GOT3 (cell line): Measurements from ENCODE around the gene CTXN2.

Source experiments
- DNase-seq: peaks from one replicate; lab custom pipeline; 2025; ENCODE audit warnings: mixed read lengths; lab: John Stamatoyannopoulos, UW

Gene CTXN2

DNA sequence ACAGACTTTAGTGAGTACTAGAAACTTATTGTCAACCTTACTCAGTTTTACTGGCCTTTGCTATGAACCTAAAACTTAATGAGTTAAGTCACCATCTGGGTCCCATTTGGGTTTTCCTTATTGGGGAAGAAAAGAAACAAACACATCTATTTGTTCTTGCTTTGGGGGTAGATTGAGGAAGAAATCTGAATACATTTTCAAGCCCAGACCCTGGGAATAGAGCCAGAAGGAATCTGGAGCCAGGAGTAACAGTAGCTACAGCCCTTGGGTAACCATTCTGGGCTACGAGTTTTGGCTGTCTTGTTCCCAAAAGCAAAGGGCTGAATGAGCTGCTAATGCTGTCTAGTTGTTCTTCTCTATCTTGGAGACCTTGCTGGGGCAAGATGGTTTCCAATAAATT lies 31.2 kb downstream of the CTXN2 start:
- no peak for DNase-seq

DNA sequence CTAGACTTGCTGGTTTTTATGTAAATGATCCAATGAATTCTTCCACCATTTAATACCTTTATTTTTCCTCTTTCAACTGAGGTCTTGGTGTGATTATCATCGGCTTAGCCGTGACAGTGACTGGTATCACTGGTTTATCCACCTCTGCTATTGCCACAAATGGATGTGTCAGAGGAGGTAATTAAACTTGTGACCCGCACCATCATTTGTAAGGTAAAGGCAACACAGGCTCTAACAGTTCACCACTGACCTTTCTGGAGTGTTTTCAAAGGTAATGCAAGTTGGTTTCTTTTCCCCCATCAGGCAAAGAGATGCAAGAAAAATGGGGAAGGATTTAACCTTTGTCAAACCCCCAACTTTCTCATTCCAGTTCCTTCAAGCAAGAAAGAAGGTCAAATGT lies 34.3 kb downstream of the CTXN2 start:
- no peak for DNase-seq

DNA sequence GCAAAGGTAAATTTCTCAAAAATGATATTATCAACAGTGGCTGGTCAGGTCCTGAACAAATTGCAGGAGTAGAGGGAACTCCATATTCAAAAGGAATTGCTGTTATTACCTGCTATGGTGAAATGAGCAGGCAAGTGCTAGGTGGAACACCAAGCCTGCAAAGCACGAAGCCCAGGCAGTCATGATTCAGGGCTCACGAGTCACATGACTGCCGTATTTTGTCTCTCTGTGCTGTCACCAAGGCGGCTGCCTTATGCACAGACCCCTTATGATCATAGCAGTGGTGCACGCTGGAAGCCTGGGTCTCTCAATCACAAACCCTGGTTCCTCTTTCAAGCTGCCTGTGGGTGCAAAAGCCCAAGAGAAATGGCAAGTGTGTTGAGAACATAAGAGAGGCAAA lies 39.0 kb downstream of the CTXN2 start:
- no peak for DNase-seq

DNA sequence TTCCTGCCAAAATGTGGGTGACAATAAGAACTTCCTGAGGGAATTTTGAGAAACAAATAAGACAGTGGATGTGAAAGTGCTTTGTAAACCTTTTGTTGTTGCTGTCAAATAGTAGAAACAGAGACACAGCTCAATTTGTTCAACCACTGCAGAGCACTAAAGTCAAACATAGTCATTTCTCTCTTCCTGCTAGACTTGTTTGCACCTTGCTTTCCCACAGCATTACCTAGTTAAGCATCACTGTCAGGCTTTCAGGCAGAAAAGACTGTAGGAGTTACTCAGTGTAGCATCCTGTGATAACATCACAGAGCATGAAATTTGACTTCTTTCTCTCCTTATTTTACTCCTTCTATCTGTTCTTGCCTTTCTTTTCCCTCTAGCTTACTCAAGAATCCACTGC lies 41.8 kb downstream of the CTXN2 start:
- DNase-seq, result no peak

DNA sequence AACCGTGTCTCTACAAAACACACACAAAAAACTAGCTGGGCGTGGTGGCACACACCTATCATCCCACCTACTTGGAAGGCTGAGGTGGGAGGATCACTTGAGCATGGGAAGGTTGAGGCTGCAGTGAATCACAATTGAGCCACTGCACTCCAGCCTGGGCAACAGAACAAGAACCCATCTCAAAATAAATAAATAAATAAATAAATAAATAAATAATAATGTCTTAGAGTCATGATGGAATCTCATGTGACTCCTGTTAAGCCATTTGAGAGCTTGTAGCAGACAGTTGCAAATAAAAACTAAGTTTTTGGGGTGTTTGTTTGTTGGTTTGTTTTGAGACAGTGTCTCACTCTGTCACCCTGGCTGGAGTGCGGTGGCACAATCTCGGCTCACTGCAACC lies 47.9 kb downstream of the CTXN2 start:
- DNase-seq, result no peak

DNA sequence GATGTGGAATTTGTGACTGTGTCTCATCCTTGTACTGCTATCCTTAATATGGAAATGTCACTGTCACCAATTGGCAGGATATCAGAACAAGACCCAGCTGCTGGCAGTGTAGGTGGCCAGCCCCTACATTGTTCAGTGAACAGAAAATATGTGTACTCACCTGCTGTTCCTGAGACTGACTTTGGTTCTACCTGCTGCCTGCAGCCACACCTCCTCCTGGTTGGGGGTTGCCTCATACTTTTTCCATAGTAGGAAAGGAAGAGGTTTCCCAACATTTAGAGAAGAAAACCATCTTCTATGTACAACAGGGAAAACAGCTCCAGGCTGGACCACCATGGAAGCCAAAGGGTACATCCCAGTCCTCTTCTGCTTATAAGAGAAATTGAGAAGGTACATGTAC lies 50.5 kb downstream of the CTXN2 start:
- DNase-seq, result no peak

DNA sequence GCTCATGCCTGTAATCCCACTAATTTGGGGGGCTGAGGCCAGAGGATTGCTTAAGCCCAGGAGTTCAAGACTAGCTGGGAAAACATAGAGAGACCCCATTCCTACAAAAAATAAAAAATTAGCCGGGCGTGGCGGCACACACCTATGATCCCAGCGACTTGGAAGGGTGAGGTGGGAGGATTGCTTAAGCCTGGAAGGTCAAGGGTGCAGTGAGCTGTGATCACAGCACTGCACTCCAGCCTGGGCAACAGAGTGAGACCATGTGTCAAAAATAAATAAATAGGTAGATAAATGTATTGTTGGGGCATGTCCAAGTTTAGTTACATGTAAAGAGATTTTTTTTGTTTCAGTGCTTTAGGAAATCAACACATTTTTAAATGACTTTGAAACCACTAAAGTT lies 51.1 kb downstream of the CTXN2 start:
- DNase-seq, result no peak

DNA sequence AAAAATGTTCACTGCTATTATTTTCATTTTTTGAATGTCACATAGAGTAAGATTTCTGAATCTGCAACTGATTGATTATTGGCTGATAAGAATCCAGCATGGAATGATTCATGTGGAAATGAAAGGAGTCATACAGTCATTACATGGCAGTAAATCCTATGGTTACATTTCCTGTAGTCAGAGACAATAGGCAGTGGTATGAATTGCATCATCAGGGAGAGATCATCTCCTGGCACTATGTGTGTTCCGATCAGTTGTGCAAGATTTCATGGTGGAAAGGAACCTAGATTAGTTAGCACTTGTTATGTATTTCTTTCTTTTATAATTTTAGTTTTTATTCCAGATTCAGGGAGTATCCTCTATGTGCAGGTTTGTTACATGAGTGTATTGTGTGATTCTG lies 53.5 kb downstream of the CTXN2 start:
- DNase-seq, result no peak

DNA sequence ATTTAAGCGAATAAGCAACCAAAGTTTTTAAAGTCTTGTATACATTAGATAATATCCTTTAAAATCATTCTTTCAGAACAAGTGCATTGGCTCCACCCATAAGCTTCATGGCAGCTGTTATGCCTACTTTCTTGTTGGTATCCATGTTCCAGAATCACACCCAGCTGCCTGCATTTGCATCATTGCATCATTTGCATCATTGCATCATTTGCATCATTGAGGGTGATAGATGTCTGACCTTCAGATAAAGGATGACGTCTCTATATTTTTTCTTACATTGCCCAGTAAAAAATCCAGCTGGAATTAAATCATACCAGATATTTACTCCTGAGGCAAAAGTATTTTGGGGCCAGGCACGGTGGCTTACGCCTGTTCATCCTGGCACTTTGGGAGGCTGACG lies 56.9 kb downstream of the CTXN2 start:
- no peak for DNase-seq

DNA sequence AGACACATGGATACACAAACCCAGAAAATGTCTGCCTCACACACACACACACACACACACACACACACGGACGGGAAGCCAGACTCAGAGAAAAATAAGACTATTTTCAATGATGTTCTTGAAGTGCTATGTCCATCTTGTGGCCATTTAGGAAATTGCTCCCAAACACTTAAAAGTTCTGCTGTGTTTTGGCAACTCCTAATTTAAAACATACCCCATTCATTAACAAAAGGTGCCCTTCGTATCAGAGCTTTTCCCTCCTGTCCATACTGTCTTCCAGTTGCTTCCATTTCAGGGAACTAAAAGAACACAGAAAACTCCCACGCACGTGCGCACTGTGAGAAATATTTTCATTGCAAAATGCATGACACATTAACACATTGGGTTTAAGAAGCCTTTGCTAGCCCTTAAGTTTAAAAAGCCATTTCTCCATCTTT lies 59.2 kb downstream of the CTXN2 start:
- DNase-seq, result no peak

DNA sequence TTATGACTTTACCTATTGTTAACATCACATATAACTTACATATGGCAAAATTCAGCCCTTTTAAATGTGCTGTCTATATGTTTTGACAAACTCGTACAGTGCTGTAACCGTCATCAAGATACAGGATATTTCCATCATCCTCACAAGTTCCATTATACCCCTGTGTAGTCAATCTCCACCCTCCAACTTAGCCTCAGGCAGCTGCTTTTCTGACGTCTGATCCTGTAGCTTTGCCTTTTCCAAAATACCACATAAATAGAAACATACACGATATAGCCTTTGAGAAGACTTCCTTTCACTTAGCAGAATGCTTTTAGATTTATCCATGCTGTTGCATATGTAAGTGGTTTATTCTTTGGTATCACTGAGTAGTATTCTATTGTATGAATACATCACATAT lies 61.7 kb downstream of the CTXN2 start:
- no peak for DNase-seq
